Skin epidermis (tissue), 12 donors: Measurements from ENCODE around the gene RNF224.

Experiments used
- H3K27ac ChIP-seq, 21 experiments: fragments of 200-600 bp; sonication (generic) in 11 of 21; one replicate each; pipeline ENCODE4 v1.5.0; 2020; ENCODE audit warnings: mild to moderate bottlenecking in 3 of 21, inconsistent platforms in 2 of 21, moderate library complexity in 2 of 21
- H3K4me3 ChIP-seq, 7 experiments: fragments of 200-600 bp; sonication (generic) in 2 of 7; one replicate each; pipeline ENCODE4 v1.5.0; 2020; ENCODE audit warnings: inconsistent platforms in 2 of 7, mild to moderate bottlenecking in 2 of 7, moderate library complexity in 1 of 7

Gene RNF224

GRCh38 chr9:137191245-137191644 is 36.1 kb upstream of the RNF224 start:
- no peak overlapping the region for H3K4me3 ChIP-seq
- peak overlapping the region in 2 of 21 experiments; percentile 32 to 97 for H3K27ac ChIP-seq

DNA sequence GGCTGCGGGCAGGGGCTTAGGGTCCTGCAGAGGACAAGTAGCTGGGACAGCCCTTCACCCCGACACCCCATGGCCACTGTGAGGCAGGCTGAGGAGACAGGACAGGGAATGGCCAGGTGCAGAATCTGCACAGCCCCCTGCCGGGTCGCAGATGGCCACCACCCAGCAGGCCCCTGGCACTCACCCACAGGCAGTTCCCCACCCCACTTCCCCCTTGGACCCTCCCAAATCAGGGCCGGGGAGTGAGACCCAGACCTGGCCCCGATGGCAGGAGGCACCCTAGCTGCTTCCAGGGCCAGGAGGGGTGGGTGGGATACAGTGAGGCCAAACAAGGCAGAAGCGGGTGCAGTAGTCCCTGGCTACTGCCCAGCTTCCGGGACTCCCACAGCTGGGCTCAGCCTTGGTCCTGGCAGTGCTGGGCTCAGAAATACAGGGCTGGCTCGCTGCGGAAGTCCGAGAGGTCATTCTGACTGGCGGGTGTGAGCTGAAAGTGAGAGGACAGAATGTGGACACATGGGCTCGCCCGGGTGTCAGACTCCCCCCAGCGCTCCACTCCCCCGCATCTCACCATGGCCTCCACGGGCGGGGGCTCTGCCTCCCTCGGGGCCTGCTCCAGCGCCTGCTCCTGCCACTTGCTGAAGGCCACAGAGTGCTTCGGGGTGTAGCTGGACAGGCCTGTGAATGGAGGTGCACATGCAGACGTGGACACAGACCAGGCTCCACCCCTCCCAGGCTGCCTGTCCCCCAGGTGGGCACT is 35.4 kb upstream of the RNF224 start:
- Histone ChIP-seq H3K27ac (peak overlapping the region in 1 of 21 experiments; percentile 32), H3K4me3 (no peak overlapping the region)

DNA sequence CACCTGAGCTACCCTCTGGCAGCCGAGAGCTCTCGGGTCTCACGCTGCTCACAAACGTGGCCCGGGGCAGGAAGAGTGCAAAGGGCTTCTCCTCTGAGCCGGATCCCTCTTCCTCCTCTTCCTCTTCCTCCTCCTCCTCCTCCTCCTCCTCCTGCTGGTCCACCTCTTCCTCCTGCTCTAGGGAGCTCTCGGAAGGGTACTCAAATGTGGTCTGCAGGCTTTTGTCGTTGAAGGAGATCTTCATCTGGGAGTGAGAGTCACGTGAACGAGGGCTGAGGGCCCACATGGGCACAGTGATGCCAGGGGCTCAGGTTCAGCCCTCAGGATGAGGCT is 34.9 kb upstream of the RNF224 start:
- no peak overlapping the region for H3K4me3 ChIP-seq
- H3K27ac ChIP-seq, result no peak overlapping the region

GRCh38 chr9:137192859-137193258 is 34.4 kb upstream of the RNF224 start:
- Histone ChIP-seq H3K4me3 (no peak overlapping the region), H3K27ac (no peak overlapping the region)

DNA sequence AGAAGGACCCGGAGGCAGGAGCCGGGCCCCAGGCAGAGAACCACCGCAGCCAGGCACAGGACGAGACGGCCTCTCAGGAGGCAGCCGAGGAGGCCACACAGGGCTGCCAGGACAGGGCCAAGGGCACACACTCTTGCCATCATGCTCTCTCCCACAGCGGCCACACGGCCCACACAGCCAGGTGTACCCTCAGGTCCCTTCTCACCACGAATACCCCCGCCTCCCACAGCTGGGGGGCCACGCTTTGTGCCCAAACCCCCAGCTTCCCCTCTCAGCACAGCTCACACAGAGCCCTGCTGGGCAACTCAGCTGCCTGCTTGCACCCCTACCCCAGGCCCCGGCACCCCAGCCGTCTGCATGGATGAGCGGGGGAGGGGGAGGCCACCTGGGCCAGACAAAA is 33.5 kb upstream of the RNF224 start:
- Histone ChIP-seq H3K4me3 (no peak overlapping the region), H3K27ac (peak overlapping the region in 2 of 21 experiments; percentile 40 to 72)

DNA sequence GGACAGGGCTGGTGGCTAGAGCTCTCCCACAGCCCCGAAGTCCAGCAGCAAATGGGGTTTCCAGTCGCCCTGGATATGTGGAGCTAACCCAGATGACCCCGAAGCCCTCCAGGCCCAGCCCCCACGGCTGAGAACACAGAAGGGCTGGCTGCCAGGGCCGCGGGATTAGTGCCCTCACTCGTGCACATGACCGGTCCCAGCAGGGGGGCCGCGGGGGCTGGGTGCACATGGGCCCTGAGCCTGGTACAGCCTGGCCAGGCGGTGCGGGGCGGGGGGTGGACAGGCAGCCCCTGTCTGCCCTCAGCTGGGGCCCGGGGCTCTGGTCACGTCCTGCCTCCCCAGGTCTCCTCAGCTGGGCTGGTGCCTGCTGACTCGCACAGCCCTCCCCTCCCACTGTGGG is 32.9 kb upstream of the RNF224 start:
- Histone ChIP-seq H3K4me3 (no peak overlapping the region), H3K27ac (peak overlapping the region in 9 of 21 experiments; percentile 1 to 72 (median 36))

GRCh38 chr9:137194909-137195308 is 32.4 kb upstream of the RNF224 start:
- H3K27ac ChIP-seq, result peak overlapping the region in 10 of 21 experiments; percentile 1 to 72 (median 49)

DNA sequence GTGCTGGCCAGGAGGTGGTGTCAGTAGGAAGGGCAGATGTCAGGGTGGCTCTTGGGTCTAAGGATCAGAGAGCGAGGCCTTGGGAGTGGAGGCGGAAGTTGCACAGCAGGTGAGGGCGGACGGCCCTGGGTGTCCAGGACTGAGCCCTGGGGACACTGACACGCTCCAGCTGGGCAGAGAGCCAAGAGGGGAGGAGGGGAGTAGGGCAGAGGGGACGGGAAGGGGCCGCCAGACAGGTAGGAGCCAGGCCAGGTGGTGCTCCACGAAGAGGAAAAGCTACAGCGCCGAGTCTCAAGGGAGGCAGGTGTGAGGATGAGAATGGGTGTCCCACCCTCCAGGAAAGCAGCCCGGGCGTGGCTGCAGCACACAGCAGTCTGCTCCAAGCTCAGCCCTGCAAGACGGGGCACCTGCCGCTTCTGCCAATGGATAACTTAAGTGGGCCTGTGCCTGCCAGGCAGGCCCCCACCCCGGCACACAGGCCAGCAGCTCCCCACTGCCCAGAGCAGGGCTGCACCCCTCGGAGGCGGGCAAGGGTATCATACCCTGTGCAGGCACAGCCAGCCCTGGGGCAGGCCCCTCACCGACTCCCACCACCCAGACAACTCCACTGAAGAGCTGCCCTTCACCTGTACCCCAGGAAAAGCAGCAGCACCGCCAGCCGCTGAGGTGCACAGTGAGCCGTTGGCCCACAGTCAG is 31.6 kb upstream of the RNF224 start:
- peak overlapping the region in 9 of 21 experiments; percentile 1 to 72 (median 50) for H3K27ac ChIP-seq
- peak overlapping the region in 1 of 7 experiments; percentile 16 for H3K4me3 ChIP-seq

More at GRCh38 chr9:137194909-137195308, 32.4 kb upstream of the RNF224 start:
- H3K4me3 ChIP-seq, result peak overlapping the region in 1 of 7 experiments; percentile 16

DNA sequence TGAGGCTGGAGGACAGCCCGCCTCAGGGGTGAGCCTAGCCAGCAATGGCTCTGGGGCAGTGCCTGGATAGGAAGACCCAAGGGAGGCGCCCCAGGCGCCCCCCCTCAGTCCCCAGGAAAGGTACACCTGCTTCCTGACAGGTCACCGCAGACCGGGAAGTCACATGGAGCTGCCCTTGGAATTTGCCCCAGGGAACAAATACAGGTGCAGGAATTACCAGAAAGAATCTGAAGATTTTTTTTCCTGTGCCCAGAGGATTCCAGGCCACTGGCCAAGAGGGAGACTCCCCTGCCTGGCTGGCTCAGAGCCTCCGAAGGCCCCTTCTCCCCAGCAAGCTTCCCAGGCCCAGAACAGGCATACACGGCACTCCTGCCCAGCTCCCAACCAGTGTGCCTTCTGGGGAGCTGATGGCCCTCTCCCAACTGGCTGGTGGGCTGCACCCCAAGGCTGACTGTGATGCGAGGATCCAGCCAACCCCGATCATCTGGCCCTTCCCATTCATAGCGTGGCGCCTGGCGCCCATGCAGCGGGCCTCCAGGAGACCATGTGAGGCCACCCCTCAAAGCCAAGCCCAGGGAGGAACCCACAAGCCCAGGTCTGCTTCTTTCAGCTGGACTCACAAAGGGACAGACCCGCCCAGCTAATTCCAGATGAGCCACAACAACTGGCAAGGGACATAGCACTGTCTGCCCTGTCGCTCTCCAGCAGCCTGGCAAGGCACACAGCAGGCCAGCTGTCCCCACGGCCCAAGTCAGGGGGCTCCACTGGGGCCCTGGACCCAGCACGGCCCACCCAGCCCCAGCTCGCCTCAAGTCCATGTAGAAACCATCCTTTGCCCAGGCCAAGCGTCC is 29.0 kb upstream of the RNF224 start:
- Histone ChIP-seq H3K27ac (peak overlapping the region in 1 of 21 experiments; percentile 17), H3K4me3 (no peak overlapping the region)

- Histone ChIP-seq H3K27ac (peak overlapping the region in 5 of 21 experiments; percentile 11 to 51 (median 39)), H3K4me3 (no peak overlapping the region)
Measured at GRCh38 chr9:137198902-137199283, 28.4 kb upstream of the RNF224 start.

GRCh38 chr9:137199411-137200121 is 27.7 kb upstream of the RNF224 start:
- H3K27ac ChIP-seq, result peak overlapping the region in 7 of 21 experiments; percentile 7 to 65 (median 39)
- peak overlapping the region; percentile 9 to 71 (median 27) for H3K4me3 ChIP-seq

- H3K27ac ChIP-seq, result peak within 1 kb of the TSS in 20 of 21 experiments; percentile 61 to 97 (median 82)
Measured at GRCh38 chr9:137200311-137201204, 26.7 kb upstream of the RNF224 start, which contains the start of gene TPRN. Gene TPRN (minus strand): TSS chr9:137200741. CDS start chr9:137200711, 30 bp downstream.

GRCh38 chr9:137201205-137201868 is 26.0 kb upstream of the RNF224 start:
- H3K27ac ChIP-seq, result peak overlapping the region in 20 of 21 experiments; percentile 61 to 97 (median 82)
- peak overlapping the region; percentile 45 to 71 (median 58) for H3K4me3 ChIP-seq

More at GRCh38 chr9:137200311-137201204, 26.7 kb upstream of the RNF224 start, which contains the start of gene TPRN:
- peak within 1 kb of the TSS; percentile 45 to 71 (median 58) for H3K4me3 ChIP-seq

- Histone ChIP-seq H3K4me3 (no peak overlapping the region), H3K27ac (no peak overlapping the region)
Measured at GRCh38 chr9:137202966-137203365, 24.3 kb upstream of the RNF224 start.

- peak overlapping the region in 20 of 21 experiments; percentile 80 to 93 (median 86) for H3K27ac ChIP-seq
- peak overlapping the region; percentile 68 to 99 (median 94) for H3K4me3 ChIP-seq
Measured at GRCh38 chr9:137204731-137205125, 22.6 kb upstream of the RNF224 start.

DNA sequence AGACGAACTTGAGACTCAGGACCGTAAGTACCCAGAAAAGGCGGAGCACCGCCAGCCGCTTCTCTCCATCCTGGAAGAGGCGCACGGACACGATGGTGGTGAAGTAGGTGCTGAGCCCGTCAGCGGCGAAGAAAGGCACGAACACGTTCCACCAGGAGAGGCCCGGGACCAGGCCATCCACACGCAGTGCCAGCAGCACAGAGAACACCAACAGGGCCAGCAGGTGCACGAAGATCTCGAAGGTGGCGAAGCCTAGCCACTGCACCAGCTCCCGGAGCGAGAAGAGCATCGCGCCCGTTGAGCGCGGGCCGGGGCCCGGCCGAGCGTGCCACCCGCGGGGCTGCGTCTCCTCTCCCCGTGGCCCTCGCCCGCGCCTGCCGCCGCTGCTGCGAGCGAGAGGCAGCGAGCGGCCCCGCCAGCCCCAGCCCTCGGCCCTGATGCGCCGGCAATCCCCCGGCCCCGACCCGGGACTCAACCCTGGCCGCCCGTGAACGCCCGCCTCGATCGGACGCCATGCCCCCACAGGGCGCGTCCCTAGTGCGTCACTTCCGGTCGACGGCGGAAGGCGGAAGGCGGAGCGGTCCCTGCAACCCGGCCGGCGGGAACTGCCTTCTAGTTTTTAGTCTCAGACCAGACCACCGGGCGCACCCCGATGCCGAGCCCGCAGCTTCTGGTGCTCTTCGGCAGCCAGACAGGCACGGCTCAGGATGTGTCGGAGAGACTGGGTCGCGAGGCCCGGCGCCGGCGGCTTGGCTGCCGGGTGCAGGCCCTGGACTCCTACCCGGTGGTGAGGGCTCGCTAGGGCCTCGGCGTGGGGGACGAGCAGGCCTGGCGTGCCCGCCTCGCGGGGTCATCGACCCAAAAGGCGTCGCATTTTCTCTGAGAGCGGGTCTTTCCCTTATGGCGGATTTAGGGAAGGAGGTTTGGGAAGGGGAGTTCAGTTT is 21.9 kb upstream of the RNF224 start, which contains the start of the genes NDOR1 and TMEM203:
TSS of gene NDOR1 (plus strand) at position 575 of the 944 bp plus-strand sequence. CDS start at position 653, 78 bp downstream.
TSS of gene TMEM203 (minus strand) at position 523 of the 944 bp plus-strand sequence. CDS start at position 289, 234 bp downstream.
- peak within 1 kb of the TSS; percentile 68 to 99 (median 94) for H3K4me3 ChIP-seq
- H3K27ac ChIP-seq, result peak within 1 kb of the TSS; percentile 31 to 93 (median 86)
